Duodenal mucosa (tissue), 2 donors: ENCODE results near the gene FKBP1A.

Experiments
- H3K27ac ChIP-seq: one replicate; pipeline ENCODE4 v1.7.0; 2013; ENCODE audit warnings: low read depth, low read length
- H3K27me3 ChIP-seq, 2 donors: one replicate each; pipeline ENCODE4 v1.7.0; 2013; ENCODE audit warnings: low read length in 2 of 2, control low read depth in 1 of 2; ENCODE audit not compliant: insufficient read depth in 2 of 2, control insufficient read depth in 1 of 2
- H3K36me3 ChIP-seq, 2 donors: one replicate each; pipeline ENCODE4 v1.7.0; 2013; ENCODE audit warnings: low read length in 2 of 2, control low read depth in 1 of 2; ENCODE audit not compliant: insufficient read depth in 2 of 2, control insufficient read depth in 1 of 2
- H3K4me1 ChIP-seq, 2 donors: one replicate each; pipeline ENCODE4 v1.7.0; 2013; ENCODE audit warnings: low read length in 2 of 2, control low read depth in 1 of 2; ENCODE audit not compliant: insufficient read depth in 2 of 2, control insufficient read depth in 1 of 2
- H3K4me3 ChIP-seq, 2 donors: one replicate each; pipeline ENCODE4 v1.7.0; 2013; ENCODE audit warnings: low read length in 2 of 2, low read depth in 1 of 2
- H3K9ac ChIP-seq, 2 donors: one replicate each; pipeline ENCODE4 v1.7.0; 2013; ENCODE audit warnings: low read length in 2 of 2, low read depth in 1 of 2
- H3K9me3 ChIP-seq, 2 donors: one replicate each; pipeline ENCODE4 v1.7.0; 2013; ENCODE audit warnings: low read length in 2 of 2, control low read depth in 1 of 2; ENCODE audit not compliant: control insufficient read depth in 1 of 2

Gene FKBP1A

GRCh38 chr20:1335961-1336698 is 56.7 kb downstream of the FKBP1A start:
- Histone ChIP-seq H3K9ac (no peak overlapping the region), H3K4me3 (no peak overlapping the region), H3K27me3 (no peaks in the 10 kb centered on the region), H3K27ac (no peak overlapping the region), H3K4me1 (peaks cover 10 to 19% of the 10 kb centered on the region in 2 donors), H3K36me3 (peaks cover 0 to 10% of the 10 kb centered on the region in 2 donors), H3K9me3 (no peaks in the 10 kb centered on the region)

DNA sequence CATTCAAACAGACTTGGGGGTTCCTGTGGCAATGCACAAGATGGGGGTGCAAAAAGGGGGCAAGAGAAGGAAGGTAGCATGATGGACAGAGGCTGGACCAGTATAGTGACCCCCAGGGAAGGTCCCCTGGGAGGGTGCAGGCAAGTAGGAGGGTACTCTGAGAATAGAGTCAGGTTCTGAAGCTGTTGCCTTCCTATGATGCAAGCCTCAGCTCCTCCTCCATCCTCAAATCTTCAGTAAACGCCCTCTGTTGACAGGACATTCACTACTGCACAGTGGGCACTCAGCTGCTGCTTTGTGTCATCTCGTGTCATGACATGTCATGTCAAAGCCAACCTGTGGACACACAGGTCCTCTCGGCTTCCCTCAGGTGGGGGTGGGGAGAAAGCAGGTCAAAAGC is 58.1 kb downstream of the FKBP1A start:
- Histone ChIP-seq H3K4me1 (peaks cover 23 to 31% of the 10 kb centered on the region in 2 donors), H3K9ac (no peak overlapping the region), H3K36me3 (peaks cover 0 to 10% of the 10 kb centered on the region in 2 donors), H3K9me3 (no peaks in the 10 kb centered on the region), H3K27me3 (no peaks in the 10 kb centered on the region), H3K27ac (no peak overlapping the region), H3K4me3 (no peak overlapping the region)

- peaks cover 27 to 35% of the 10 kb centered on the region in 2 donors for H3K4me1 ChIP-seq
Measured at GRCh38 chr20:1334370-1334731, 58.5 kb downstream of the FKBP1A start.

GRCh38 chr20:1333462-1334369 is 59.1 kb downstream of the FKBP1A start:
- H3K27ac ChIP-seq: no peak overlapping the region

More at GRCh38 chr20:1334370-1334731, 58.5 kb downstream of the FKBP1A start:
- Histone ChIP-seq H3K27me3 (no peaks in the 10 kb centered on the region), H3K36me3 (peaks cover 0 to 10% of the 10 kb centered on the region in 2 donors), H3K4me3 (no peak overlapping the region), H3K9me3 (no peaks in the 10 kb centered on the region), H3K27ac (no peak overlapping the region), H3K9ac (no peak overlapping the region)

DNA sequence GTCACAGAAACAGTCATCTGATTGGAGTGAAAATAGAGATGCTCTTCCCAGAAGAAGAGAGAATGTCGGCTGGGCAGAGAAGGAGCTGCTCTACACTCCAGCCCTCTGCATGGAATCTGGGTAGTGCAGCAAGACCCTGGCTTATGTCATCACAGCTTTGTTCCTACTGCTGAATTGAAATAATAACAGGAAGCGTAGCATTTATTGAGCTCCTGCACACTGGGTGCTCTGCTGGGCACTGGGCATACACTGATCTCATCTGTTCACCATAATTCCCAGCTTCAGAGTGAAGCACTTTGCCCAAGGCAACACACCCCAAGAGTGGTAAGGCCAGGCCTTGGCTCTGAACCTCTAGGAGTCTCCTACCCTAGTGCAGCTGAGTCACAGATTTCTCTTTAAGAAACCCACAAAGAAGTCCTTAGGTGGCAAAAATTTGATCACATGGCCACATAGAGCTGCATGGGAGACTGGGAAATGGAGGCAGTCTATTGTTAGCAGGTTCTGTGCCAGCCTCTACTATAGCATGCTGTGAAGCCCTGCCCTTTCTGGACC is 60.0 kb downstream of the FKBP1A start:
- Histone ChIP-seq H3K4me3 (no peak overlapping the region), H3K4me1 (peaks cover 31 to 44% of the 10 kb centered on the region in 2 donors), H3K27me3 (no peaks in the 10 kb centered on the region), H3K9me3 (no peaks in the 10 kb centered on the region), H3K27ac (no peak overlapping the region), H3K9ac (no peak overlapping the region), H3K36me3 (peaks cover 0 to 10% of the 10 kb centered on the region in 2 donors)

More at GRCh38 chr20:1333462-1334369, 59.1 kb downstream of the FKBP1A start:
- Histone ChIP-seq H3K36me3 (peaks cover 0 to 10% of the 10 kb centered on the region in 2 donors), H3K9me3 (no peaks in the 10 kb centered on the region), H3K9ac (no peak overlapping the region), H3K4me3 (no peak overlapping the region), H3K27me3 (no peaks in the 10 kb centered on the region), H3K4me1 (peaks cover 29 to 40% of the 10 kb centered on the region in 2 donors)

DNA sequence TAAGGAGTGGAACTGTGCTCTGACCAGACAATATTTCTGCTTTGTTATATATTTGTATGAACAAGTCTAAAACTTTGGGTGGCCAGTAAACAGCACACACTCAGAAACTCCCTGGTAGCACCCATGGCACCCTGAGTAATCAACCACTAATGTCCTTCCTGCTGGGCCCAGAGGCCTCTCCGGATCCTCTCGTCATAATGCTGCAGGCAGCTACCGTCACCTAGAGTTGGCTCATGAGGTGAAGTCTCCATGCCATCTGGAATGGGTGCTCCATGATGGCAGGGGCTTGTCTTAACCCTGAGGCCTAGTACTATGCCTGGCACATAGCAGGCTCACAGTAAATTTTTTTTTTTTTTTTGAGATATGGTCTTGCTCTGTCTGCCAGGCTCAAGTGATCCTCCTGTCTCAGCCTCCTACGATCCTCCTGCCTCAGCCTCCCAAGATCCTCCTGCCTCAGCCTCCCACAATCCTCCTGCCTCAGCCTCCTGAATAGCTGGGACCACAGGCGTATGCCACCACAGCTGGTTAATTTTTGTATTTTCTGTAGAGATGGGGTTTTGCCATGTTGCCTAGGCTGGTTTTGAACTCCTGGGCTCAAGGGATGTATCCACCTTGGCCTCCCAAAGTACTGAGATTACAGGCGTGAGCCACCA is 60.9 kb downstream of the FKBP1A start:
- Histone ChIP-seq H3K4me1 (peaks cover 37 to 48% of the 10 kb centered on the region in 2 donors), H3K36me3 (peaks cover 6 to 10% of the 10 kb centered on the region in 2 donors), H3K27me3 (no peaks in the 10 kb centered on the region), H3K9me3 (no peaks in the 10 kb centered on the region), H3K9ac (no peak overlapping the region), H3K4me3 (no peak overlapping the region), H3K27ac (no peak overlapping the region)

DNA sequence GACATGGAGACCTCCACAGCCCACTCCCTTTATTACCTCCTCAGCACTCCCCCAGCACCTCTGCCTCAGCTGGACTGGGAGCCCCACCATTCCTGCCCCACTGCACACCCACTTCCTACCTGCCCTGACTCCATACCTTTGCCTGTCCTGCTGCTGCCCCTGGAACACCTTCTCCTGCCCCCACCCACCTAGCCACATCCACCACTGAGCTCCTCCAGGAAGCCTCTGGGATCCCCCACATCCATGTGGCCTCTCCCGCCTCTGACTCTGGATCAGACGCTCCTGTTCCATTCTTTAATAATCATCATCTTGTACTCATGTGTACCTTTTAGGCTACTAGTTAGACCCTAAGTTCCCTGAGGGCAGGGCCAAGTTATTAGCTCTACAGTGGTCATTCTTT is 61.8 kb downstream of the FKBP1A start:
- peaks cover 6 to 10% of the 10 kb centered on the region in 2 donors for H3K36me3 ChIP-seq
- peaks cover 39 to 48% of the 10 kb centered on the region in 2 donors for H3K4me1 ChIP-seq
- no peaks in the 10 kb centered on the region for H3K27me3 ChIP-seq
- H3K27ac ChIP-seq: no peak overlapping the region
- H3K4me3 ChIP-seq: no peak overlapping the region
- no peak overlapping the region for H3K9ac ChIP-seq
- no peaks in the 10 kb centered on the region for H3K9me3 ChIP-seq

- H3K27ac ChIP-seq: peak overlapping the region; percentile 88
- peaks cover 41 to 51% of the 10 kb centered on the region in 2 donors for H3K4me1 ChIP-seq
- H3K4me3 ChIP-seq: no peak overlapping the region
- no peaks in the 10 kb centered on the region for H3K27me3 ChIP-seq
- peak overlapping the region; percentile 93 to 99 for H3K9ac ChIP-seq
- H3K9me3 ChIP-seq: no peaks in the 10 kb centered on the region
- peaks cover 6 to 10% of the 10 kb centered on the region in 2 donors for H3K36me3 ChIP-seq
Measured at GRCh38 chr20:1330075-1330830, 62.6 kb downstream of the FKBP1A start.

- Histone ChIP-seq H3K4me1 (peaks cover 49 to 61% of the 10 kb centered on the region in 2 donors), H3K27me3 (no peaks in the 10 kb centered on the region), H3K36me3 (peaks cover 6 to 10% of the 10 kb centered on the region in 2 donors), H3K4me3 (peak within 1 kb of the TSS; percentile 81 to 92), H3K9ac (peak within 1 kb of the TSS; percentile 93 to 99), H3K9me3 (no peaks in the 10 kb centered on the region), H3K27ac (peak within 1 kb of the TSS; percentile 94)
Measured at GRCh38 chr20:1328680-1329330, 64.0 kb downstream of the FKBP1A start, which contains the start of gene SDCBP2. Gene SDCBP2 (minus strand): TSS chr20:1329139. CDS start chr20:1320416, 8,723 bp downstream.
